Measurements from ENCODE around the gene HDAC9.
"Not testable (repeated sequence)": the region's sequence is repeated elsewhere in the genome, so short reads cannot be mapped to it uniquely, and the experiment has no call there.

Gene HDAC9

DNA sequence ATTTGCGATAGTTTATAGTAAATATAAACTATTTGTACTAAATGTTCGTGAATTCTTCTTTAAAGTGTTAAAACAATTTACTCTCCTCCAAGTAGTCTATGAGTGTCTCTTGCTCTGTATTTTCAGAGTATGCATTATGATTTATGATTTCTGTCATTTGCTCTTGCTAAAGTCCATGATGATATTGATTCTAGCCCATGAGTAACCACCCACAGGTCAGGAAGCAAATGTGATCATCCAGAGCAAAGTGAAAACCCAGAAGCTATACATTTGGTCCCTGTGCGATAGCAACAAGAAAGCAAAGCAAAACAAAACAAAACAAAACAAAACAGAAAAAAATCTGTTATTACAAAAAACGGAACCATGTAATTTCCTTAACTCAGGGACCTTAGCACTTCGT lies 225.9 kb downstream of the HDAC9 start:
- Histone ChIP-seq H3K36me3 (ENCODE audit: insufficient read depth, low read length) (no peaks in the 10 kb centered on the region), H3K9me3 (ENCODE audit: control insufficient read depth, insufficient read depth, low read length) (no peaks in the 10 kb centered on the region; the same call in 1 of the 2 replicates), H3K9ac (ENCODE audit: low read depth, low read length) (no peak overlapping the region), H3K4me1 (ENCODE audit: insufficient read depth, low read length) (no peaks in the 10 kb centered on the region)

DNA sequence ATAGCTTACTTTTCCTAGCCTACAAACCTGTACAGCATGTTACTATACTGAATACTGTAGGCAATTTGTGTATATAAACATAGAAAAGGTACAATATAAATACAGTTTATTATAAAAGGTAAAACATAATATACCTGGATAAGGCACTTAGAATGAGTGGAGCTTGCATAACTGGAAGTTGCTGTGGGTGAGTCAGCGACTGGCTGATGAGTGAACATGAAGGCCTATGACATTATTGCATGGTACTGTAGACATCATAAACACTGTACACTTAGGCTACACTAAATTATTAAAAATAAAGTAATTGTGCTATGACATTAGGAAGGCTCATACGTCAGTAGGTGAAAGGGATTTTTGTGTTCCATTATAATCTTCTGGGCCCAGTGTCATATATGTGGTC lies 228.8 kb downstream of the HDAC9 start:
- no peak overlapping the region for H3K9ac ChIP-seq (ENCODE audit: low read depth, low read length)
- H3K36me3 ChIP-seq (ENCODE audit: insufficient read depth, low read length), result no peaks in the 10 kb centered on the region
- no peaks in the 10 kb centered on the region for H3K9me3 ChIP-seq (ENCODE audit: control insufficient read depth, insufficient read depth, low read length)
- H3K4me1 ChIP-seq (ENCODE audit: insufficient read depth, low read length), result no peaks in the 10 kb centered on the region

DNA sequence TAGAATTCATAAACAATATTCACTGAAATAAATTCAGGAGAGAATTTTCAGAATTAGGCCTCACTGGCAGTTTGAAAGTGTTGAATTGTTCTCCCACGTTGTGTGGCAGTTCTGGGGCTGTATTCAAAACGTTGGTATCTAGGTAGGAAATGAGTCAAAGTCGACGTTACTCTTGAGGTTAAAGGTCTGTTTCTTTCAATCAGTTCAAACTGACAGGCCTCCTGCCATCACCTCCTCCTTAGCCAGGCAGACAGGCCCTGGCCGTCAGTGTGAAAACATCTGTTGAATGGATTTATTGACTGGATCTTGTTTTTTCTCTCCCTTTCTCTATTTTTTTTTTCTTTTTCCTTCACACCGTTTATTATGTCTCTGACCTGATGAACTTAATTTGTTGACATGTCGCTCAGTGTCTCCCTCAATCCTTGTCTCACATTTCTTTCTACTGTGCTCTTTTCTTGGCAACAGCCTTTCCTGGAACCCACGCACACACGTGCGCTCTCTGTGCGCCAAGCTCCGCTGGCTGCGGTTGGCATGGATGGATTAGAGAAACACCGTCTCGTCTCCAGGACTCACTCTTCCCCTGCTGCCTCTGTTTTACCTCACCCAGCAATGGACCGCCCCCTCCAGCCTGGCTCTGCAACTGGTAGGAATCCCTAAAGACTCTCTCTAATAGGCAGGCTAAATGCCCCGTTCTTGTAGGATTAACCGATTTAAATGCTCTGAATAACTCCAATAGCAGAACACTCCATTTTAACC lies 231.7 kb downstream of the HDAC9 start:
- Histone ChIP-seq H3K9ac (ENCODE audit: low read depth, low read length) (no peak overlapping the region), H3K36me3 (ENCODE audit: insufficient read depth, low read length) (no peaks in the 10 kb centered on the region; the same call in 1 of the 2 replicates), H3K9me3 (ENCODE audit: control insufficient read depth, insufficient read depth, low read length) (no peaks in the 10 kb centered on the region), H3K4me1 (ENCODE audit: insufficient read depth, low read length) (no peaks in the 10 kb centered on the region)

DNA sequence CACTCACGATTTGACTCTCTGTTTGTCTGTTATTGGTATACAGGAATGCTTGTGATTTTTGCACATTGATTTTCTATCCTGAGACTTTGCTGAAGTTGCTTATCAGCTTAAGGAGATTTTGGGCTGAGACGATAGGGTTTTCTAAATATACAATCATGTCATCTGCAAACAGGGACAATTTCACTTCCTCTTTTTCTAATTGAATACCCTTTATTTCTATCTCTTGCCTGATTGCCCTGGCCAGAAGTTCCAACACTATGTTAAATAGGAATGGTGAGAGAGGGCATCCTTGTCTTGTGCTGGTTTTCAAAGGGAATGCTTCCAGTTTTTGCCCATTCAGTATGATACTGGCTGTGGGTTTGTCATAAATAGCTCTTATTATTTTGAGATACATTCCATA lies 240.5 kb downstream of the HDAC9 start:
- not testable (repeated sequence) for H3K4me1 ChIP-seq (ENCODE audit: insufficient read depth, low read length); H3K9ac ChIP-seq (ENCODE audit: low read depth, low read length); H3K36me3 ChIP-seq (ENCODE audit: insufficient read depth, low read length); H3K9me3 ChIP-seq (ENCODE audit: control insufficient read depth, insufficient read depth, low read length)

DNA sequence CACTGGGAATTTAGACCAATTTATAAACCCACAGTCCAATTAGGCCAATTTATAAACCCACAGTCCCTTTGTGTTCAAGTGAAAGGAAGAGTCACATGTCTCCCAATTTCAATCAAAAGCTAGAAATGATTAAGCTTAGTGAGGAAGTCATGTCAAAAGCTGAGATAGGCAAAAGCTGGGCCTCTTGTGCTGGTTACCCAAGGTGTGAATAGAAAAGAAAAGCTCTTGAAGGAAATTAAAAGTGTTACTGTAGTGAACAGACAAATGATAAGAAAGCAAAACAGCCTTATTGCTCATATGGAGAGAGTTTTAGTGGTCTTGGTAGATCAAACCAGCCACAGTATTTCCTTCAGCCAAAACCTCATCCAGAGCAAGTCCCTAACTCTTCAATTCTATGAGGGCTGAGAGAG lies 245.0 kb downstream of the HDAC9 start:
- Histone ChIP-seq H3K9ac (ENCODE audit: low read depth, low read length) (no peak overlapping the region), H3K9me3 (ENCODE audit: control insufficient read depth, insufficient read depth, low read length) (no peaks in the 10 kb centered on the region), H3K4me1 (ENCODE audit: insufficient read depth, low read length) (no peaks in the 10 kb centered on the region), H3K36me3 (ENCODE audit: insufficient read depth, low read length) (no peaks in the 10 kb centered on the region)

DNA sequence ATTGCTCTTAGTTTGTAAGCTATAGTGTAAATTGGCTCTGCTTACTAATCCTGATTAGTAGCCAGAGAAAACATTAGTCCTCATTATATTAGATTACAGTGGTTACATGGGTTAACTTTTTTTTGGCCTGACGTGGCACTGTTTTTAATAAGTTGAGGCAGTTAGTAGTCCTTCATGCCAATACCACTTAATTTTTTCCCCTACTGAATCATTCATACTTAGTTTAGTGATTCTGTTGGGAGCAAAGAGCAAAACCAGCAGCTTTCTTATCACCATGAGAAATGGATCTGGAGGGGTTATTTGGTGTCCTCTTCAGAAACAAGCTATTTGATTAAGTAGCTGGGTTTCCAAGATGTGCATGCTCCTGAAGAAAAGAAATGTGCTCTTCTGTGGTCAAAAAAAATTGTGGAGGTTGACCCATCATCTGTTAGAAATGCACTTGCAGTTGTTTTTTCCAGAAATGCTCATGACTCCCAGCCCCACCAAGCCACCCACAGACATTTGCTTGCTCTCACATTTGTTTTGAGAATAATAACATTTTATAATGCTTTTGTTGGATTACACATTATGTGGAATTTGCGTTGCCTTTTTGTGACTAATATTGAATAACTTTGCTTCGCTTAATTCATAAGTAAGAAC lies 258.5 kb downstream of the HDAC9 start:
- Histone ChIP-seq H3K9ac (ENCODE audit: low read depth, low read length) (no peak overlapping the region), H3K36me3 (ENCODE audit: insufficient read depth, low read length) (no peaks in the 10 kb centered on the region), H3K4me1 (ENCODE audit: insufficient read depth, low read length) (no peaks in the 10 kb centered on the region), H3K9me3 (ENCODE audit: control insufficient read depth, insufficient read depth, low read length) (no peaks in the 10 kb centered on the region)

DNA sequence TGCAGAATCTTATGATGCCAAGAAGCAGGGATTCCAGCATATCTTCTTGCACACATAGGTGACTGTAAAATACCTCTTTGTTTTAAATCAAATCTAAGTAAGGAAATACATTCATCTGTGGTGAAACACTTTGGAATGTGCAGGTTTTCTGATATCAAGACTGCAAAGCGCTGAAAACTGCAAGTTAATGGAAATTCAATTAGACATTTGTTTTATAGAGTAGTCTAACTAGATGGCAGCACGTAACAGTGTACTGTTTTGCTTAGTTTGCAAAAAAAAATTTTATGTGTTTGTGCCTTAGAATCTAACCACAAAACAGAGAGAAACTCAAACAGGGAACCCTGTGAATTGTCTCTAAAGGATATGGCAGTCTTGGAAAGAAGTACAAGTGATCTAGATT lies 259.2 kb downstream of the HDAC9 start:
- Histone ChIP-seq H3K9ac (ENCODE audit: low read depth, low read length) (no peak overlapping the region), H3K4me1 (ENCODE audit: insufficient read depth, low read length) (no peaks in the 10 kb centered on the region), H3K9me3 (ENCODE audit: control insufficient read depth, insufficient read depth, low read length) (no peaks in the 10 kb centered on the region), H3K36me3 (ENCODE audit: insufficient read depth, low read length) (no peaks in the 10 kb centered on the region)

DNA sequence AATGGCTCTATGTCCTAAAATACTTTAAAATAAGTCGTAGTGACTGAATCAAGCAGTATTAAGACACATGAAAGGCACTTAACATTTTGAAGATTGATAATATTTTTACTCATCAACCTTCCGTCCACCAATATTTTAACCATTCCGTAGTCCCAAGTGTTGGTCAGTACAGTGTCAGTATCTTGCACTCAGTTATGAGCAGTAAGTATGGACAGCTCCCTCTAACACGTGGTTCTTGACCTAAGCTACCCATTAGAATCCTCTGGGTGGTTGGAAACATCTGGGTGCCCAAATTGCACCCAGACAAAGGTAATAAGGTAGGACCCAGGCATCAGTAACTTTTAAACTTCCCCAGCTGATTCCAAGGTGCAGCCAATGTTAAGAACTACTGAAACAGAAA lies 260.2 kb downstream of the HDAC9 start:
- H3K9me3 ChIP-seq (ENCODE audit: control insufficient read depth, insufficient read depth, low read length), result no peaks in the 10 kb centered on the region
- H3K36me3 ChIP-seq (ENCODE audit: insufficient read depth, low read length), result no peaks in the 10 kb centered on the region
- H3K9ac ChIP-seq (ENCODE audit: low read depth, low read length), result no peak overlapping the region
- no peaks in the 10 kb centered on the region for H3K4me1 ChIP-seq (ENCODE audit: insufficient read depth, low read length)

DNA sequence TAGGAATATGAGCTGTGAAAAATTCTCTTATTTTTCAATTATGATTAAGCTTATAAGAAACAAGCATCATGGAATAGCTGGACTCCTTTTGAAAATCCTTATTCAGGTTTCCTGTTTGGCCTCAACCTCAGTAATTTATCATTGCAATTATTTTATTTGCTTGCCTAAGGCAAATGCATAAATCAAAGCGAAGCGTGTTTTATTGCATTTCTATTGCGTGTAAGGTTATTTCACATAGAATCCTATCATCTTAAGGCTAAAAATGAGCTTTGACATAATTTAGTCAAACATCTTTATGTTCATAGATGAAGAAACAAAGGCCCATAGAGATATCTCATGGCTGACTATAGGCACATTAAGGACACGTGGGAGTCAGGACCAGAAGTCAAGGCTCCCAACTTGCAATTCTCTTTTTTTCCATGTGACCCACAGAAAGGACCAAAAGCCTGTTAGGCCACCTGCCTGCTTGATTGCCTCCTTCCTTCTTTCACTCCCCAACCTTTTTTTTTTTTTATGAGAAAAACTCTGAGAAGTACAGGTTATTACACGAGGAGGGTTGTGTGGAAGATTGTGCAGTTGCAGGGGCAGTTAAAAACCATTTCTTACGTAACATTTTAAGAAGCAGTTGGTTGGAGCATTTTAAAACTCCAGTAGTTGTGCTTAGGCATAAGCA lies 261.0 kb downstream of the HDAC9 start:
- H3K9me3 ChIP-seq (ENCODE audit: control insufficient read depth, insufficient read depth, low read length), result no peaks in the 10 kb centered on the region
- H3K36me3 ChIP-seq (ENCODE audit: insufficient read depth, low read length), result no peaks in the 10 kb centered on the region
- H3K4me1 ChIP-seq (ENCODE audit: insufficient read depth, low read length), result no peaks in the 10 kb centered on the region
- no peak overlapping the region for H3K9ac ChIP-seq (ENCODE audit: low read depth, low read length)

DNA sequence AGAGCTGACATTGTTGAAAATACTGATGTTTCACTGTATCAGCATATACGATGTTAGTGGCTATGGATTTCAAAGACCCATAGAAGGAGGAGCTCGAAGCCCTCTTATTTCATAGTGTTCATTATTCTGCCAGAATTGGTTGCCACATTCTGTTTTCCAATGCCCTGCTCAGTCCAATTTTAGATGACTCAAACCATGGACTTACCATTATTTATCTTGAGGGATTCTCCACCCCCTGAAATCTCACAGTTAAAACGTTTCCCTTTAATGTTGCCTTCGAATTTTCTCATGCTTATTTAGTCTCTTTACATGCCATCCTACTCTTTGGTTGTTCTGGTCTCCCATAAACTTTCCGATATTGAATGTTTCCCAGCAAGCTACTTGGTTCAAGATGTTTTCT lies 264.5 kb downstream of the HDAC9 start:
- H3K36me3 ChIP-seq (ENCODE audit: insufficient read depth, low read length), result no peaks in the 10 kb centered on the region
- no peak overlapping the region for H3K9ac ChIP-seq (ENCODE audit: low read depth, low read length)
- H3K9me3 ChIP-seq (ENCODE audit: control insufficient read depth, insufficient read depth, low read length), result no peaks in the 10 kb centered on the region
- H3K4me1 ChIP-seq (ENCODE audit: insufficient read depth, low read length), result peaks cover 5% of the 10 kb centered on the region; the same call in 1 of the 2 replicates

DNA sequence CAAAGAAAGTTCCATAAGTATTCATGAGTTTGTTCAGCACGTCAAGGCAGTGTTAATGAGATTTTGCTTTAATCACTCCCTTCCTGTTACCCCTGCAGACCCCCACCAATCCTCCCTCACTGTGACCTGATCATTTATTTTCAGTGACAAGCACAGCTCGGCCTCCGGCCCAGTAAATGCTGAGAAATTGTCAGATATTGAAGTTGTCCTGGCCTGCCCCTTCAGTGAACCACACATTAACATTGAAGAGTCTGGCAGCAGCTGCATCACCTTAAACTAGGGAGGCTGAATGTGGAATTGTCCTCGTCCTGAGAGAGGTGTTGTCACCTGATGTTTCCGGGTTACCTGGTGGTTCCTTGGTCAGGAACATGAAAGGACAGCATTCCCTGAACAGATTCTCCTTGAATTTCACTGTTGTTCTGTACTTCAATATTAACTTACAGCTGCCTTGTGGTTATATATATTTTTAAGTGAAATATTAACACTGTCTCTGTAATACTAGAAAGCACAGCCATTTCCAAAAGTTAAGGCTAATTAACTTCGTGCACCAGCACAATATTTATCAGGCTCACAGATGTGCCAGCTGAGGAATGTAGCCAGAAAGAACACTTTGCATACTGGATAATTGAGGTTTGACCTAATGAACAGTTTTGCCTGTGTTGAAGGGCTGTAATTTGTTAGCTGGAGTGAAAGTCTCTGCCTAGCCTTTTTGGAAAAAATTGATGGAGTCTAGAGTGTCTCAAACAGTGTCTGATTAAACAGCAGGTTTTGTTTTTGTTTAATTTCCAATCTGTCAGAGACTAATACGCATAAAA lies 265.3 kb downstream of the HDAC9 start:
- no peaks in the 10 kb centered on the region for H3K9me3 ChIP-seq (ENCODE audit: control insufficient read depth, insufficient read depth, low read length)
- H3K36me3 ChIP-seq (ENCODE audit: insufficient read depth, low read length), result no peaks in the 10 kb centered on the region
- H3K4me1 ChIP-seq (ENCODE audit: insufficient read depth, low read length), result peaks cover 5% of the 10 kb centered on the region; the same call in 1 of the 2 replicates
- H3K9ac ChIP-seq (ENCODE audit: low read depth, low read length), result no peak overlapping the region

DNA sequence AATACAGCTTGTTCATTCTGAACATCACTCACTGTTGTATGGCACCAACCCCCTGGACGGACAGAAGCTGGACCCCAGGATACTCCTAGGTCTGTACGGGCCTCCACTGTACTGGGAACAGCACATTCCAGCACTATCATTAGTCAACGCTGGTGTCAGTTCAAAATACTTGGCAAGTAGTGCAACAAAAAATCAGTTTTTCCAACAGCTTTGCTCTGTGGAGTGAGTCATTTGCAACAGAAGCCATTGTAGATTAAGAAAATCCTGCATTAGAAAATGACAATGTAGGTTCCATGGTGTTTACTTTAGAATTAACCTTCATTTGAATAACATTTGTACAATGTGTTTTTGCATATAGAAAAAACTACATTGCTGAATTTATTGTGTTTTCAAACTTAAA lies 266.6 kb downstream of the HDAC9 start:
- Histone ChIP-seq H3K4me1 (ENCODE audit: insufficient read depth, low read length) (peaks cover 5% of the 10 kb centered on the region; the same call in 1 of the 2 replicates), H3K9me3 (ENCODE audit: control insufficient read depth, insufficient read depth, low read length) (no peaks in the 10 kb centered on the region), H3K36me3 (ENCODE audit: insufficient read depth, low read length) (no peaks in the 10 kb centered on the region), H3K9ac (ENCODE audit: low read depth, low read length) (no peak overlapping the region)

DNA sequence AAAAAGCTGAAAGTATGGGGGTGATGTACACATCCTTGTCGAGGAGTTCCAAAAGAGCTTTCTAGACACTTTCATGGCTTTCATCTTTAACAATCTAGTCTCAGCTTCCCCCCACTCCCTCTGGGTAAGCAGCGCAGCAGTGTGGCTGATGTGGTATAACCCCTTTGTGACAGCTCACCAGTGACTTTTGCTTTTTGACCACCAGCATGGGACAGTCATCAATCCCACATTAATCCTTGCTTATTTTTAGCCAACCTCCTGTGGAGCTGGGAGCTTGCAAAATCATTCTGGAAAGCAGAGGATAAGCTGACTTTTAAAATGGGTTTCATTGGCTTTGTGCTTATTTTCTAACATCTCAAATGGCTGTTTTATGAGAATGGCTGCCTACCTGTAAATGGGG lies 272.7 kb downstream of the HDAC9 start:
- Histone ChIP-seq H3K9ac (ENCODE audit: low read depth, low read length) (no peak overlapping the region), H3K36me3 (ENCODE audit: insufficient read depth, low read length) (no peaks in the 10 kb centered on the region), H3K9me3 (ENCODE audit: control insufficient read depth, insufficient read depth, low read length) (no peaks in the 10 kb centered on the region), H3K4me1 (ENCODE audit: insufficient read depth, low read length) (0 out of 2 replicates have a peak, but pooled peaks cover 6% of the 10 kb centered on the region)

DNA sequence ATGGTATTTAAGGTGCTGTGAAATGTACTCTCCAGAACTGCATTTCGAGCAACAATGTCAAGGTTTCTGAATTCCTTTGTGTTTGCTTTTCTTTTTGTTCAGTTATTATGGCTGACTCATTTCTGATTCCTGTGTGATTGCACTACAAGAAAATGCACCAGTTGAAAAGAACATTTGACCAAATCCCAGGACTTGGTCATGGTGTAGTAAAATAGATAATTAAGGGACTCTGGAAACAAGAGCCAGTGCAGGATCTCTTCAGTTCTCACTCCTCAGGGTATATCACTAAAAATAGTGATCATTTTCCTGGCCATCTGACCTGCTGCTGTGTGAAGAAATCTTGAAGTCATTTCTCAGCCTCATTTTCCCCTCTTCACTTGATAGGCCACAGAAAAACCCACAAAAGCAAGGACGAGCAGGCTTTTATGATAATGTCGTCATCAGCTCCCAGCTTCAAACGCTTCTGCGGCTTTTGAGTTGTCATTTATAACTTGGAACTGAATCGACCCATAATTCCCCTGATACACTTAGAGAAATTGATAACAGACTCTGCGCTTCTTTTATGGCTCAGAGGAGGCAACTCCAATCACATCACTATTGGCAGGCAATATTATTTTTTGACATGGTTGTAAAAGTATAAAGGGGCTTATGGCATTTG lies 274.7 kb downstream of the HDAC9 start:
- Histone ChIP-seq H3K9ac (ENCODE audit: low read depth, low read length) (no peak overlapping the region), H3K4me1 (ENCODE audit: insufficient read depth, low read length) (0 out of 2 replicates have a peak, but pooled peaks cover 6% of the 10 kb centered on the region)

More for the DNA sequence above, 274.7 kb downstream of the HDAC9 start:
- no peaks in the 10 kb centered on the region for H3K9me3 ChIP-seq (ENCODE audit: control insufficient read depth, insufficient read depth, low read length)
- H3K36me3 ChIP-seq (ENCODE audit: insufficient read depth, low read length), result no peaks in the 10 kb centered on the region
